Measurements from ENCODE around the gene BEX2.
A peak's percentile ranks its signal among the peaks of the same experiment; 100 is the strongest.
"Not testable (repeated sequence)": the region's sequence is repeated elsewhere in the genome, so short reads cannot be mapped to it uniquely, and the experiment has no call there.

BEX2 gene

DNA sequence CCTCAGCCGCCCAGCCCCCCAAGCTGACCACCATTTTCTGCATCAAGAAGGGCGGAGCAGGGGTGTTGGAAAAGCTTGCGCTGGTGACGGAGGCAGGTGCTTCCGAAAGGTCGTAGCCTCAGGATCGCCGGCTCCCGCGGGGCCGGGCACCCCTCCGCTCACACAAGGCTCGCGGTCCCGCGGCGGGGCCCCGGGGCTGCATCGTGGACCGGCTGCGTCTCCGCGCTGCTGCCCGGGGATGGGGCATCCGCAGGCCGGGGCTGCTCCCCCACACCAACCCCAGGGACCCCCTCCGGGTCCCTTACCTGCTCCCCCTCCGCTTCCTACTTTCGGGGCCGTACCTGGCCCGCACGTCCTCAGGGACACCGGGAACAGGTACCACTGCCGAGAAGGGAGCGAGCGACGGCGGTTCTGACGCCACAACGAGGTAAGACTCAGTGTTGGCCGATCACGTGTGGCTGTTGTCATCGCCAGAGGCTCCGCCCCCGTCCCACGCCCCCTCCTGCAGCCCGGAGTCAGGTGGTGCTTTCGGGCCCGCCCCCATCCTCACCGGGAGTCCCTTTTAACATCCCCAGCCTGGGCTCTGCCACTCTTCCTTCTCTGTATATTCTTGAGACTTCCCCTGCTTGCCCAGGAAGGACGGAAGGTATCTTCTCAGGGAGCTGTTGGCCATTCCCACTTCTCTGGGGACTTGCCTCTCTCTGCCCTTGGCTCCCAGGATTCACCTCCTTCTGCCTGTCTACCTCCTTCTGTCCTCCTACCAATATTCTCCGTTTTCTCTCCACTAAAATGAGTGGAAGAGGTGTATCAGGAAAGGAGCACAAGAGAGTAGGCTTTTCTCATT lies at the start of gene BEX2:
TSS of gene BEX2 (minus strand) at position 436 of the 844 bp plus-strand sequence. CDS start 1,014 bp downstream, outside the sequence.
- peak; percentile 82 for DNase-seq

DNA sequence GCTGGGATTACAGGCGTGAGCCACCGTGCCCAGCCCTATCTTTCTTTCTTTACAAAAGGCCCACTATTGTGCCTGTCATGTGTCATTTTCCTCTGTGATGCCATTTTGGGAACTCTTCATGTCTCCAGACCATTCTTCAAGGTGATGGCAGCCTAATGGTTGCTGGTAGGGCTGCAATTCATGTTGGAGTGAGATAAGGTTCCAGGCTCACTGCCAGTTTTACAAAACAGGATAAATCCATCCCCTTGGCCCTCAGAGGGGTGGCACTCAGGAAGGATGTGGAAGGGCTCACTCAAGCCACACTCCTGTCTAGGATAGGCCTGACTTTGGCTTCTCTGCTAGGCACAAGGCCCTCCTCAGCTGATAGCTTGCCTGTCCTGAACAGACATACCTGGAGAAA lies 49.3 kb upstream of the BEX2 start:
- no peak for DNase-seq

DNA sequence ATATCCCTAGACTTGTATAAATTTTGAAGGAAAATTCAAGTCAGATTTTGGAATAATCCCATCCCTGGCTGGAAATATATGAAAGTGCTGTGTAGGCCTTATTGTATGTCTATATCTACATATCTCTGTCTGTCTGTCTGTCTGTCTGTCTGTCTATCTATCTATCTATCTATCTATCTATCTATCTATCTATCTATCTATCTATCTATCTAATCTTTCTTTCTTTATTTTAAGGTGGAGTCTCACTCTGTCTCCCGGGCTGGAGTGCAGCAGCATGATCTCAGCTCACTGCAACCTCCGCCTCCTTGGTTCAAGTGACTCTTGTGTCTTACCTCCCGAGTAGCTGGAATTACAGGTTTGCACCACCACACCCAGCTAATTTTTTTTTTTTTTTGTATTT lies 48.8 kb upstream of the BEX2 start:
- not testable (repeated sequence) for DNase-seq

DNA sequence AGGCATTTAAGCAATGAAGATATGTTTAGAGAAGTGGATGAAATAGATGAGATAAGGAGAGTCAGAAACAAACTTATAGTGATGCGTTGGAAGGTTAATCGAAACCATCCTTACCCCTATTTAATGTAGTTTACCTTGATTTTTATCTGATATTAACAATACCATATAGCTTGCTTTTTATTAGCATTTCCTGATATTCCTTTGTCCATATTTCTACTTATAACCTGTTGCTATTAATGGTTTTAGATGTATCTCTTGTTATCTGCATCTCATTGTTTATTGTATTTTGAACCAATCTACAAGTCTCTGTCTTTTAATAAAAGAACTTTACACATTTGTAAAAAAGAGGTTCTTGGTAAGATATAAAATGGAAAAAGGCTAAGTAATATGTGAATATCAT lies 47.1 kb upstream of the BEX2 start:
- DNase-seq: no peak

DNA sequence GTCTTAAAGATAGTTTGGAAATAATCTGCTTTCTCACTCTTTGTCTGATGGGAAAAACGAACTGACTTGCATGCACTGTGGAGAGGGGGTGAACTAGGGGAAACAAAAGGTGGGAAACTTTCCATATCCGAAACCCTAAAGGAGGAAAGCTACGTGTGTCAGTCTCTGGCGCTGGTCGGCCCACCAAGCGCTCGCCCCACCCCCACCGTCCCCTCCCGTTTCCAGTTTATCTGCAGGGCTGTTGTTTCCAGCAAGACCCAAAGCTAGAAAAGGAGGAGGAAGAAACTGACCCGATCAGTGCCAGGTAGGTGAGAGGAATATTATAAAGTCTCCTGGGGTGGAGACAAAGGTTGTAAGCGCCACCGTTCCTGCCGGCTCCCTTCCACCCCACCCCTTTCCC lies 46.1 kb upstream of the BEX2 start:
- DNase-seq: no peak

DNA sequence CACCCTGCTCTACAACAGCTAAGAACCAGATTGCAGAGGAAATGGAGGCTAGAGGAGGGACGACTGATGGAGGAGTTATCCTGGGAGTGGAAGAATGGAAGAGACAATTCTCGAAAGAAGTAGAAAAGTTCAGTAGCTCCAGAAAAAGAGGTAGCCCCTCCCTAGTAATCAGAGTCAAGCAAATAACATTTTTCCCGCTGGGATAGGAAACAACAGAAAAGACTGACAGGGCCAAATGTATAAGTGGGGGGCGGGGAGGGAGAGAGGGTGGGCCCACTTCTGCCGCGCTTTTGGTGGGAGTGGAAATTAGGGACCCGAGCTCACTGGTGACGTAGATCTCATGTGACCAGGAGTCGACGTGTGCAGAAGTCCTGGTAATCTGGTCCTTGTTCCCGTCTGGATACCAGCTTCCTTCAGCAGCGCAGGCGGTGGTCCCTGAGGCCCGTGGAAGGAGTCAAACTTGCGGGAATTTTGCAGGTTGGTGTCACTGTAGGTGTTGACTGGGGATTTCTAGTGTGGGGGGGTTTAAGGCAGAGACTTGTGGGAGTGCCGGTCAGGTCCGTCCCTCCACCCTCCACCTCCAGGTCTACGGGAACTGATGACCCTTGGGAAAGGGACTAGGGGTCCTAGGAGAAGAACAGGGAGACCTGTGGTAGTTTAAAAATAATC lies 45.5 kb upstream of the BEX2 start, which contains the start of gene TCEAL9:
TSS of gene TCEAL9 (plus strand) at position 377 of the 669 bp plus-strand sequence. CDS start 1,179 bp downstream, outside the sequence.
- no peak for DNase-seq

DNA sequence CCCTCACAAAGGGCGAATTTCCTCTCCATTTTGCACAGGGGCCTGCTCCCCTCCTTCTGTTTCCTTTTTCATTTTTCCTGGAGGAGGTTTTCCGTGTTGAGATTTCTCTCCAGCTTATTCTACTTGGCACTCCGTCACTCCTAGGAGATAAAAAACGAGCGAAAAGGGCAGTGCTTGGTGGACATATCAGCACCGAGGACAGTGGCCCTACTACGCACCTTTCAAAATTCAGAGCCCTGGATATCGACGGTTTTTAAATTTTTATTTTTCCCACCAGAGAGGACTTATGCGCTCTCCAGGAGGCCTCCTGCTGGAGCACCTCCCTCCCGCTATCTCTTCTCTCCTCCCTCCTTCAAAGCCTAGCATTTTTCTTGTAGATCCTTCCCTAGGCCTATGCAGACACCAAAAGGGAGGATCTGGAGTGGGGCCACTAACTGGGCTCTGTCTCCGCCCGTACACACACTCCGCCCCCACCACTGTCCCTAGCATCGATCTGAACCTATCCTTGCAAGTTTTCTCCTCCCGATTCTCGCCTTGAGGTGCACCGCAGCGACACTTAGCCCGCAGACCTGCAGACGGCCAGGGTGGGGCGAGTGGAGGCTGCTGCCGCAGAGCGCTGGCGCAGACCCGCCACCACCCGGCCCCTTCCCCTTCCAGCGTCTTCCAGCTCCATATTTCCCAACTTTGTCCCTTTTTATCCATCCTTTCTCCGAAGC lies 37.0 kb upstream of the BEX2 start:
- DNase-seq: no peak

DNA sequence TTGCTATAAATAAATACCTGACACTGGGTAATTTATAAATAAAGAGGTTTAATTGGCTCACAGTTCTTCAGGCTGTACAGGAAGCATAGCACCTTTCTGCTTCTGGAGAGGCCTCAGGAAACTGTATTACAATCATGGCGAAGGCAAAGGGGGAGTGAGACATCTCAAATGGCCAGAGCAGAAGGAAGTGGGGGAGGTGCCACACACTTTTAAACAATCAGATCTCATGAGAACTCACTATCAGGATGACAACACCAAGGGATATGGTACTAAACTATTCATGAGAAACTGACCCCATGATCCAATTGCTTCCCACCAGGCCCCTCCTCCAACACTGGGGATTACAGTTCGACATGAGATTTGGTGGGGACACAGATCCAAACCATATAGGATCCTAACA lies 33.8 kb upstream of the BEX2 start:
- no peak for DNase-seq

DNA sequence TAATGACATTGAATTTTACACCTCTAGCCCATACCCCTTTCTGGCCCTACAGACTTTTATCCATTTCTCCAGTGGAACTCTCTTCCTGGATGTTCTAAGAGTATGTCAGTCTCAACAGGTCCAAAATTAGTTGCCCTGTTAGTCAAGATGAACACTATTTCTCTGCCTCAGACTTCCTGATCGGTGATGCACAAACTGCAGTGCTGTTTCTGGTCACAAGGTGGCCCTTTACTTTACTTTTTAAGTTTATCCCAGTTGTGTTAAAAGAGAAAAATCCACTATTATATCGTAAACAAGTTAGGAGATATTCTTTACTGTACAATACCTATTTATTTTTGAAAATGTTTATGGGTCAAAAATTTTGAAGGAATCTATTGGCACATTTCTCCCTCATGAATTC lies 32.3 kb upstream of the BEX2 start:
- DNase-seq: no peak

DNA sequence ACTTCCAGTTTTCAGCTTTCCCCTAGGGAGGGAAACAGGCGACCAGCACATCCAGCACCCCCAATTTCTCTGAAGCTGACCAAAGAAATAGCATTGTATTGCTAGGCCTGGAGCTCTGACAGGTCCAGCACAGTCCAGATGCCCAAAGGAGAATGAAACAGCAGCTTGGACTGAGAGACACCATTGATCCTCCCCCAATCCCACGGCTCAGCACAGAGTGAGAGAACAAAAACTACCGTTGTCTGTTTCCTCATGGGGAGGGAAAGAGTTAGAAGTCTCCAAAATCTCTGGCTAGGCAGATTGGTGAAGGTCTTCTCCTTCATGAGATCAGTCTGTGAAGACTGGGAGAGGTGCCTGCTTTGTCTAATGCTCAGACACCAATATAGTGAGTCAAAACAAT lies 27.9 kb upstream of the BEX2 start:
- no peak for DNase-seq

DNA sequence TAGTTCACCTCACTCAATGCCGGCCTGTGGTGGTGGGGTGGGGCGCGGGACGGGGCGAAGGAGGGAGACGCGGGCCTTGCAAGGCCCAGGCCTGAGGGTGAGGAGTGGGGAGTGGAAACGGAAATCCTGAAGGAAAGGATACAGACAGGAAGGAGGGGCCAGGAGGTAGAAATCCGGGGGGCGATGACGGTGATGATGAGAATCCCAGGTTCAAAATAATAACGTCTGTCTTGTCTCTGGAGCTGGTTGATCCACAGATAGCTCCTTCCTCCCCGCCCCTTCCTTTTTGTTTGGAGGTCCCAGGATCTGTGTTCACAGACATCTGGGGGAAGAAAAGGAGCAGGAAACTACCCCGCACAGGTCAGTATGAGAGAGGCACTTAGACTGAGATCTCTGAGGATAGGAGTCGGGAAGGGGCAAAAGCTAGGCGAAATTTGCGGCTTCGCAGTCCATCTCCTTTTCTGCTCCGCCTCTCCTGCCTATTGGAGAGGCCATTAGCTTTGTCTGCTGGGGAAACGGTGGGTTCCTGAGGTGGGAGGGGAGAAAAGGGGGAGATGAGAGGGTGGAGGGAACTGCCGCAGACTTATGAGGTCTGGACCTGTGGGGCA lies 20.0 kb upstream of the BEX2 start:
- DNase-seq: no peak

DNA sequence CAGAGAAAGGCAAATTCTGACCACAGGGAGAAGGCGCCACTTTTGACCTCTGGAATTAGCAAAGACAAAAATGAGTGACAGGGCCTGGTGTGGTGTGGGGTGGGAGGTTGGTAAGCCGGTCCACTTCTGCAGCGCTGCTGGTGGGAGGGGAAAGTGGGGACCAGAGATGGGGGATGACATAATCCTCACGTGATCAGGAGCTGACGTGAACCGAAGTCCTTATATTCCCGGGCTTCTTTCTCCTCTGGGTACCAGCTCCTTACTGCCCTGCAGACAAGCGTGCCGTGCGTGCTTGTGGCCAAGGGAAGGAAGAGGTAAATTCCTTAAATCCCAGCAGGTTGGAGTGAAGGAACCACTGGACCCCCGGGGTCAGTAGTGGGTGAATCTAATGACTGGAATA lies 19.2 kb upstream of the BEX2 start, which contains the start of gene TCEAL7:
TSS of gene TCEAL7 (plus strand) at position 249 of the 400 bp plus-strand sequence. CDS start 1,165 bp downstream, outside the sequence.
- DNase-seq: no peak

DNA sequence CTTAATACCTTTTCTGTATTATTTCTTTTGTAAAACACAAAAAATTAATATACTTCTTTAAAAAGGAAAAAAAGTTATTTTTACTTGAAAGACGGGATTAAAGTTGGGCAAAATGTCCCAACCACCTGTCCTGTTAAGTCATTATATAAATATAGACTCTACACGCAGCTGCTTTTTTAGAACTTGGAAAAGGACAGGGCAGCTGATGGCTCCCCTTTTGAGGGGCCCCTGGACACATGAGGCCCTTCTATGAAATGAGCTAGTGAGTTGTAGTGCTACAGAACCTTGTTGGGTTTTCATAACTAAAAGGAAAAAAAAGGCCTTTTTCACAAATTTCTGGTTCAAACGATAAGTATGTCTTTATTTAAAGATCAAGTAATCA lies 600 bp upstream of the BEX2 start:
- DNase-seq: no peak

DNA sequence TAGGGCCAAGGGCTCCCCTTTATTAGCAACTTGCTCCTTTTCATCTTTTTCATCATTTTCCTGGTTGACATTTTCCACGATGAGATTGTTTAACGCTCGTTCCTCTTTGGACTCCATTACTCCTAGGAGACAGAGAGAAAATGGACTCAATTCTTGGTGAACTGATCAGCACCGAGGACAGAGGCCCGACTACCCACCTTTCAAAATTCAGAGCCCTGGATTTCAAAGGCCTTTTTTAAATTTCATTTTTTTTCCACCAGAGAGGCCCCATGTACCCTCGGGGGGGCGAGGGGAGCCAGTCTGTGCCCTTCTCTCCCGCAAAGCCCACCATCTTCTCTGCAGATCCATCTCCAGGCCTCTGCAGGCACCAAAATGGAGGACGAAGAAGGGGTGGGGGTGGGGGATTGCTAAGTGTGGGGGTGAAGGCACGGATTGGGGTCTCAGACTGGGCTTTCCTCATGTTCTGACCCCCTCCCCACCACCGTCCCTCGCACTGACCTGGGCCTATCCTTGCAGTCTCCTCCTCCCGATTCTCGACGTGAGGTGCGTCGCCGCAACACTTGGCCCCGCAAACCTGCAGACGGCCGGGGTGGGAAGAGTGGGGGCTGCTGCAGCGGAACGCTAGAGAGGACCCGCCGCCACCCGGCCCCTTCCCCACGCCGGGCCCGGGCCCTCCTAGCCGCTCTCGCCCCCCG lies 783 bp downstream of the BEX2 start:
- DNase-seq: no peak

DNA sequence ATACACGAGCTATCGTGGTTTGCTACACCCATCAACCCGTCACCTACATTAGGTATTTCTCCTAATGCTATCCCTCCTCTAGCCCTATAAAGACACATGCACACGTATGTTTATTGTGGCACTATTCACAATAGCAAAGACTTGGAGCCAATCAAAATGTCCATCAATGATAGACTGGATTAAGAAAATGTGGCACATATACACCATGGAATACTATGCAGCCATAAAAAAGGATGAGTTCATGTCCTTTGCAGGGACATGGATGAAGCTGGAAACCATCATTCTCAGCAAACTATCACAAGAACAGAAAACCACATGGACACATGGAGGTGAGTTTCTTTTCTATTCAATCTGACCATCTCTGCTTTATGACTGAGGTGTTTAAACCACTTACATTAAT lies 5.1 kb downstream of the BEX2 start:
- not testable (repeated sequence) for DNase-seq

DNA sequence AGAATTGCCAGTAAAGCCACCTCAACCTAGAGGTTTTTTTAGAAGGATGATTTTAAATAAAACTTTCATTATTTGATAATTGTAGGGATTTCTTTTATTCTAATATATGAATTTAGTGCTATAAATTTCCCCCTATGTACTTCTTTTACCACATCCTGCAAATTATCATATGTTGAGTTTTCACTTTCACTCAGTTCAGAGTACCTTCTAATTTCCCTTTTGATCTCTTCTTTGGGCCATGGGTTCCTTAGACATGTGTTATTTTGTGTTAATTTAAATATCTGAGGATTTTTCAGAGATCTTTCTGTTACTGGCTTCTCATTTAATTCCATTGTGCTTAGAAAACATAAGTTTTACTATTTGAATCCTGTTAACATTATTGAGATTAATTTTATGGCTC lies 6.1 kb downstream of the BEX2 start:
- no peak for DNase-seq

DNA sequence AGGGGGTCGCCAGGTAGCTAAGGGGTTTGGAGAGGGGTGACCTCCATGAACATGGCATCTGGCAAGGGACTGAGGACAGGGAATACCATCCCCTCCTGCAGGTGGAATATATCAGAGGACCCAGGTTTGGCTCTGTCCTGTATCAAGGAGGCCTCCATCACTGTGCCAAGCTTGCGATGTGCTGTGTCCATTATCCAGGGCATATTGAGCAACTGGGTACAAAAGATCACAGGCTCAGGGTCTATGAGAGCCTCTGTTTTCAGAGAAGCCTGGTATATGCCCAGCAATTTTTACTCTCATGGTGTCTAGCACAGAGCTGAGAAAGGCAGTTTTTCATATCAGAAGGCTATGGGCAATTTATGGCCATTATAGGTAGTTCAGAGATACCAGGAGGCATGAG lies 17.7 kb downstream of the BEX2 start:
- DNase-seq: no peak

DNA sequence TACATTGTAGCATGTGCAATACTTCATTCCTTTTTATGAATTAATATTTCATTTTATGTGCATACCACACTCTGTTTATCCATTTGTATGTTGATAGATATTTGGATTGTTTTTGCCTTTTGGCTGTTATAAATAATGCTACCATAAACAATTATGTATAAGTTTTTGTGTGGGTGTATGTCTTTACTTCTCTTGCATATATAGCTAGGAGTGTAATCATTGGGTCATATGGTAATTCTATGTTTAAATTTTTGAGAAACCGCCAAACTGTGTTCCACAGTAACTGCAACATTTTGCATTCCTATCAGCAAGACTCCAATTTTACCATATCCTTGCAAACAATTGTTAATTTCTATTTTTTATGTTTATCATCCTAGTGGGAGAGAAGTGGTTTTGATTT lies 31.2 kb downstream of the BEX2 start:
- no peak for DNase-seq

DNA sequence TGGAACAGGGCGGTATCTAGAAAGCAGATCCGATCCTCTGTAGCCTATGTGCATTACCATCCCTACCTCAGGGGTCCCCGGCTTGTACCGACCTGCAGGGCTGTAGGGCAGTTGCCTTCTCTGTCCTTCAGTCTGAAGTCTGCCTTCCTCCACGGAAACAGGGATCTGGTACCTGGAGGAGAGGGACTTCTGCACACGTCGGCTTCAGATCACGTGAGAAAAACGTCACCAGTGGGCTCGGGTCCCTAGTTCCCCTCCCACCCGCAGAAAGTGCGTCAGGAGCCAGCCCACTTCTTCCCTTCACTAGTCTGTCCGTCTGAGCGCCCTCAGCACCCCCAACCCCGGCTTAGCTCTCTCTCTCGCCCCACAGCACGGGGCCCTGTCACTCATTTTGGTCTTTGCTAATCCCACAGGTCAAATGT lies 34.2 kb downstream of the BEX2 start, which contains the start of gene TCEAL5:
TSS of gene TCEAL5 (minus strand) at position 170 of the 422 bp plus-strand sequence. CDS start 2,187 bp downstream, outside the sequence.
- no peak for DNase-seq

DNA sequence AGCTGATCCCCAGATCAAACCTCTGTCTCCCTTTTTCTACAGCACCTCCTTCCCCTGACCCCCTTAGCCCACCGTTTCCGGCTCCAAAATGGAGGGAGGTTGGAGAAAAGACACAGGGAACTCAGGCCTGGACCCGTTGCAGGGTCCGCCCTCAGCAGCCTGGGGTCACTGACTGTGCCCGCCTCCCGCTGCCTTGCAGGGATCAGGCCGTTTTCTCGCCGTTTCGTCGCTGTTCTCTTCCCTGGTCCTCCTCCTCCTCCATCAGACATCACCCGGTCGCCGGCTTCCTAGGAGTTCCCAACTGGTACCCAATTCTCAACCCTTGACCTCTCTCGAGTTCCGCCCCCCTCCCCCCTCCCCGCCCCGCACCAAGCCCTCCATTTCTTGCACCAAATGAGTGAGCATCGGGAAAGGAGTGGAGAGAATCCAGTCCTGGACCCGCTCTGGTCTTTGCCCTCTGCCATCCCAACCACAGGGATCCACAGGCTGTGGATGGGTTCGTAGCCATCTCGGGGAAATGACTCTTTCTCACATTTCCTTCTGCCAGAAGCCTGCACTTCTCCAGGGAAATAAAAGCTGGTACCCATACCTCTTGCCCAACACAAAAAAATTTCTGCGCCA lies 34.7 kb downstream of the BEX2 start:
- no peak for DNase-seq

DNA sequence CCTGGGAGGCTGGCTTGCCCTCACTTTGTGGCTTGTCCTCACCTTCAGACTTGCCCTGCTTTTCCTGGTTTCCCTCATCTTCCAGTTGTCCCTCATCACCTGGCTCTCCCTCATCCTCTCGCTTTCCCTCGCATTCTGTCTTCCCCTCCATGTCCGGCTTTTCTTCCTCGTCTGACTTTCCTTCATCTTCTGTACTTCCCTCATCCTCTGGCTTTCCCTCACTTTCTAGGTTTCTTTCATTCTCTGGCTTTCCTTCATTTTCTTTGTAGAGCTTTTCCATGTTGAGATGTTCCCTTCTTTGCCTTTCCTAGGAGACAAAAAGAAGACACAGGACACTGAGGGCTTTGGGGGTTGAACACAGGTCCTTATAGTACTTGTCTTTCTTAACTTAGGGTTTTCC lies 36.5 kb downstream of the BEX2 start:
- DNase-seq: no peak

All from activated CD4-positive, CD25-positive, alpha-beta regulatory T cell treated with anti-CD3 and anti-CD28 coated beads, Interleukin-2, amount 50 U/mL, for 72 hours (primary cell).